GM19035 (cell line): ENCODE results near the gene TMEM92.
"Not testable (repeated sequence)": the region's sequence is repeated elsewhere in the genome, so short reads cannot be mapped to it uniquely, and the experiment has no call there.

ENCODE experiments used
- ATAC-seq: cut with Tn5 transposase; IDR thresholded peaks from one replicate; pipeline ENCODE4 v1.9.1; 2021; ENCODE audit not compliant: unreplicated experiment

Gene TMEM92

GRCh38 chr17:50261051-50261915 is 13.0 kb upstream of the TMEM92 start:
- ATAC-seq = no peak

DNA sequence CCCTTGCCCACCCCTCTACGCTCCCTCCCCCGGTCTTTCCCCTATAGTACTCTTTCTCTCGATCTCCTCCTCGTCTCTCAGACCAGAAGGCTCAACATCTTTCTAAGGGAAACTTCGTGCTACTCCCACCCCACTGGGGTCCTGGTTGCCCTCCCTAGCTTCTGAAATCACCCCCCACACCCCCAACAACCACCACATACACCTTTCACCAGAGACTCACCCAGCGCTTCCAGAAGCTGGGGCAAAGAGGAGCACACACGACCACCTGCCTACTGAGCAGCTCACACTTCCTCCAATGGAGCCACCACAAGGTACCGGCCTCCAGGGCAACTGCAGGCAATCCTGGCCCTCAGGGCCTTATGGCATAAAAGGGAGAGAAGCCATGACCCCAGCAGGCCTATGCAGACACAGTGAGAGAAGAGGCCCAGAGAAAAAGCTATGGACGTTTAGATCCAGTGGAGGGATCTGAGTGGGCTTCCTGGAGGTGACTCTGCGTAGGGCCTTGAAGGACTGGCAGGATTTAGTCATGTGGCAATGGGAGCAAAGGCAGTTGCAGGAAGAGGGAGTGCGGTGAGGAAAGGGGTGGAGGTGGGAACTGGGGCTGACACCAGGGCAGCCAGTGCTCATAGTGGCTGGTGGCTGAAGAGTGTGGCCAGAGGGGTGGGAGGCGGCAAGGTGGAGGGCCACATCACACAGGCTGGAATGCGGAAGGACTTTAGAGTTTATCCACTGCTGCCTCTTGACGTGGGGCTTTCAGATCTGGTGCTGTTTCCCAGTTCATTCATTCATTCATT is 12.1 kb upstream of the TMEM92 start:
- ATAC-seq = no peak

- no peak for ATAC-seq
Observed at GRCh38 chr17:50263331-50264262, 10.7 kb upstream of the TMEM92 start.

DNA sequence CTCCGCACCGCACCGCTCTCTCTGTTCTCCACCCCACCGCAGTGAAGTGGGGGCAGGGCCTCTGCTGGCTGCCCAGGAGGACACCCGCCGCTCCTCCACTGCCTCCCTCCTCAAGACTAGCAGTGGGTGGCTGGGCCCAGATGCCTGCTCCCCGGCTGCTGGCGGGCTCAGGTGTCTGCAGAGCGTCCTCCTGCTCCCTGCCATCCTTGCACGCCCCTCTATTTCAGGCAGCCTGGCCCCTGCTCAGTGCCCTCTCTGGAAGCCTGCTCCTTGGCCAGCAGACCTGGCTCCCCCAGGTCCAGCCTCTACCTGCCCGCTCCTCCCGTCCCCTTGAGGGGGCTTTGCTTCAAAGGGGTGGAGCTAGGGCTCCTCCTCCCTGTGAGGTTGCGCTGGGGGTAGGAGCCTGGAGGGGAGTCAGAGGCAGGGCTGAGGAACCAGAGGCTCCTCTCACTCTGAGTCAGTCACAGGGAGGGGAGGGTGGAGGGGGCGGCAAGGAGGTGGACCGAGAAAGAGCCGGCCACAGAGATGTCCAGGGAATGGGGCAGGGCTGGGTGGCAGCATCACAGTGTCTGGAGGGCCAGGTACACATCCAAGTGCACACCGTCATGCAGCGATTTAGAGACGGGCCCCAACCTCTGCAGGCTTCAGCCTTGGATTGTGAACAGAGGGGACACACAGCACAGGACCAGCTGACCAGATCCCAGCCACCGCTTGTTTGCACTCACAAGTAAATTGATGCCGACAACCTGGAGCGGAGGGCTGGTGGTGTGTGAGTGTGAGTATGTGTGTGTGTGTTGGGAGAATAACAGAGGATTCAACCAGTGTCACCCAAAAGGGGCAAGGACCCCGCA is 9.8 kb upstream of the TMEM92 start:
- ATAC-seq = no peak

DNA sequence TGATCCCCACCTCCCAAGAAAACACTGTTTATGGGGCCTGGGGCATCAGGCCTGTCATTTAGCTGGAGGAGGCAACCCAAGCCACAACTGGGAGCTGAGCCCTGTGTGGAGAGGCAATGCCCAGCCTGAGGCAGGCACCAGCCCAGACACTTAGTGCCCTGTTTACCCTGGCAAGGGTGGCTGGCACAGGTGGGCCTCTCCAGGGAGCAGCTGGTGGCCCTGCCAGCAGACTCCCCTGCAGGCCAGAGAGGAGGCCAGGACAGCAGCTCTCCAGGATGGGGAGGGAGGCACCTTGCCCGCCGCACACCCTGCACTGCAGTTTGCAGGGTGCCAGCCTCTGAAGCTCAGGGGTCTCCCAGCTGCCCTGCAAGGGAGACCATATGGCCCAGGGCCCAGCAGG is 9.1 kb upstream of the TMEM92 start:
- ATAC-seq = no peak

- ATAC-seq = no peak
Observed at GRCh38 chr17:50265690-50266315, 8.5 kb upstream of the TMEM92 start.

DNA sequence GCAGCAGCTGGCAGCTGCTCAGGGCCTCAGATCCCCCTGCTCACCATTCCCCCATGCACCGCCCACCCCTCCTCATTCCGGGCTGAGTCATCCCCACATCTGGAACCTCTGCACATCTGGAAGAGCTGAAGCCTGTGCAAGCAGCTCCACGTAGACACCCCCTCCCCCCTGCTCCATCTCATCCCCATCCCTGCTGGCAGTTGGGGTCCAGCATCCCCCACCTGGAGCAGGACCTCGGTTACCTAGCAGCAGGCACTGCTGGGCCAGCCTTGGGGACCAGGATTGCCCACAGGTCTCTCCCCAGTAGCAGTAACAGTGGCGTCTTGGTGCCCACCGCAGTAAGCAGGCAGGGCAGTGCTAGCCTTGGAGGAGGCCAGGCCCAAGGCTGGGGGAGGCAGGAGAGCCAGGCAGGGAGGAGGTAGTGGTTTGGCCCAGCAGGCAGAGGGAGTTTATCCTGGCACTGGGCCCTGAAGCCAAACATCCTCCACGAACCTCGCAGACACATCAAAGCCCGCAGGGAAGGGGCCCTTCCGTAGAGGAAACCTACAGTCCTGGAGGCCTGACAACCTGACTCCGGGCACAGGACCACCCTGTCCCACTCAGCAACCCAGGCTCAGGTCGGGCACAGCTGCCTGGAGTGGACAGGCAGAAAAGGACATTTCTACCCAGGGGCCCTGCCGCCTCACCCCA is 7.7 kb upstream of the TMEM92 start:
- ATAC-seq = no peak

DNA sequence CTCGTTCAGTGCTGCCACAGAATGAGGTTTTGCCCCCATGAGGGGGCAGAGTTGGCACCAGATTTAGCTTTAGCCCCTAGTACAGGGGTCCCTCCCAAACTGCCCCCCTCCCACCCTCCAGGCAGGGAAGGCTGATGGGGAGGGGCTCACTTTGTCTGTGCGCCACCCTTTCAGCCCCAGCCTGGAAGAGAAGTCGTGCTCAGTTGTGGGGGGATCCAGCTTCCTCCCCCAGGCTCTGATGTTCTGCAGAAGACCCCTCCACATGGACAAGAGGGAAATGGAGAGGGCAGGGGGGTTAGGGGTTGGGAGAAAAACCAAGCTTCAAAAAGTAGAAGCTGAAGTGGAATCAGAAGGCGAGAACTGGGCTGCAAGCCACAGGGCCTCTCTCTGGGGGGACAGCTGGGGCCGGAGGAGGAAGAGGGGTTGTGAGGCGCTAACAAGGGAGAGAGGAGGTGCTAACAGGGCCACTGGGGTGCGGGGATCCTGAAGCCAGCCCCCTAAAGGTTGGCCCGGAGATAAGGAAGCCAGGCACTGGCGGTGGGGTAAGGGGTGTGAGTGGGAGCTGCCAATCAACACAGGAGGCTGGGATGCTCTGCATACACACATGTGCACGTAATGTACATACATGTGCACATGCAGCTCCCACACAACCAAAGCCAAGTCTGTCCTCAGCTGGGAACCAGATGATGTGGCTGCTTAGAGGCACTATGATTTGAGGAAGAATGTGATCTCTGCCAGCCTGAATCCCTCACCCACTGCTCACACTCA is 7.0 kb upstream of the TMEM92 start:
- ATAC-seq = no peak

DNA sequence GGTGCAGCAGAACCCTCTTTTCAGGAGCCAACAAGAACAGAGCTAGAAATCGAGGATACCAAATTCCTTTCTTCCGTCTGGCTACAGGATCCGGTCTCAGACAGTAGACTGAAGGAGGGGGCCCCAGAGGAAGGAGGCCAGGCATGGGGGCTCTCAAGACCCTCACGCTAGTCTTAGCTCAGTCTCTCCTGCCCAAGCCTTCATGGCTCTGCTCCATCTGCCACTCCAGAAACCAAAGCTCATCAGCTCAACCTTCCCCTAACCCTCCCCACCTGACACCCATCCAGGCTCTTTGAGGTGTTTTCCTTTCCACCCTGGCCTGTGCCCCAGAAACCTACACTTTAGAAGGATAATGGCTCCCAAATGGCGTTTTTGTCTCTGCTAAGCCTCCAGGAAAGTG is 6.2 kb upstream of the TMEM92 start:
- ATAC-seq = no peak

GRCh38 chr17:50268743-50269275 is 5.5 kb upstream of the TMEM92 start:
- ATAC-seq = no peak

DNA sequence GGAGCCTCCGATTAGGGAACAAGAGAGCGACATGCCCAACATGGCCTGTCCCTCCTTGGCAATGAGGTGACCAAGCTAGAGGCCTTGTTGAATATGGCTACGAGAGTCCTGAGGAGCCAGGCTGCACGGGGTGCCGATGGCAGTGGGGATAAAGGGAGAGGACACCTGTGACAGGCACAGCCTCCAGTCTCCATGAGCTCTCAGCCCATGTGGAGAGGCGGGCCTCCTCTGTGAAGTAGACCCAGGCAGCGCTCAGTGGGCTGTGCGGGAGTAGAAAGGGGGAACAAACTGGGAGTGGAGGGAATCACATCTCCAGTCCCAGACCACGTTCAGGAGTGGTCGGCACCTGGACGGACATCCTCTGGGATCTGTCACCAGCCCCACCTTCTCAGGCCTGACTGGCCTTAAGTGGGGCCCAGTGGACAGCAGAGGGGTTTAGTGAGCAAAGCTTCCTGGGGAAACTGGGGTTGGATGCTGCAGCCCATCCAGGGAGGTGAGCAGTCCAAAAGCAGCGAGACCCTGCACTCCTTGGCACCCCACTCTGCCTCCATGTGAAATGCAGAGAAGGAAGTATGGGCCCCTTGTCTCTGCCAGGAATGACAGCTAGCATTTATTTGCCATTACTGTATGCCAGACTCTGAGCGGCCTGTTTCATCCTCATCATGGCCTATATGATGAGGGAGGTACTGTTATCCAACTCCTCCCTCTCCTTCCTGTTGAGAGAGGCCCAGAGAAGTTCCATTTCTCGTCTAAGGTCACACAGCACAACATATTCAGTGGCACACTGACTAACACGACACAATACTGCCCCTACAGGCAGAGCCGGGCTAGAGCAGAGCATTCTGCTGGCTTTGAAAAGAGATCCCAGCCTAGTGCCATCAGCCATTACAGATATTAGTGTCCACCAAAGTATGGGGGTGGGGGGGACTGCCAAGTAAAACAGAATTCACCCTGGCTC is 4.5 kb upstream of the TMEM92 start:
- ATAC-seq = no peak

DNA sequence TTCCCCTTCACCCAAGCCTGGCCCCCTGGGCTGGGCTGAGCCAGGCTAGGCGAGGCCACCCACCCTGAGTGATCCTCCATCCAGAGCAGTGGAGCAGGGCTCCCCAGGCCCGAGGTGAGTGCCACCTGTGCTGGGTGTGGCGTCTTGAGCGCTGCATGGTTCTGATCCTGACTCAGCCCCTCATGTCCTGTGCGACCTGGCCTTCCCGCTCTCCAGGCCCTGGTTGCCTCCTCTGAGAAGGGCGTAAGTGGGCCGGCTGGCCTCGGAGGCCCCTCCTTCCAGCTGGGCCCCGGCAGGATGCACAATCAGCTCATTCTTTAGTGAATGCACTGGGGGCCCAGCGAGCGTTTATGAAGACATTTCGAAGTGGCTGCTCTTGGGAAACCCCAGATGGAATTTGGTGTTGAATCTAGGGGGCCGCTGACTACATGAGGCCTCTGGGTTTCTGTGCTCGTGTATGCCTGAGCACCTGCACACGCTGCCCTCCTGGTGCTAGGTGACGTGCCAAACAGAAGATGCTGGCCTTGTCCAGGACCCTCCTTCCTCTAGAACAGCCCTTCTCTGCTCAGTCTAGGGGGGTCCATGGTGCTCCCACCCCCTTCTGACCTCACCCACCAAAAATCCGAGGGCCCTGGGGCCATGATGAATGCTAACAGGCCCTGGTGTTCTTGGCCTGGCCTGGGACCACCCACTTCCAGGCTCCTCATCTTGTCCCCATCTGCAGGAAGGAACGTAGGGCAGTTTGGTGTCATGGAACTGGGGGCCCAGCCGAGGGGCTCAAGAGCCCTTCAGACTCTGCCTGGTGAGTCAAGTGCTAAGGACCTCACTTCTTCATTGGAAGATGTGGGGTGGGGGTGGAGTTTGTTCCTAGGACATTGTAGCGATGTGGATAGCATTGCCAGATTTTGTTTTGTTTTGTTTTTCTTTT is 3.6 kb upstream of the TMEM92 start:
- no peak for ATAC-seq

- not testable (repeated sequence) for ATAC-seq
Observed at GRCh38 chr17:50271363-50271750, 2.9 kb upstream of the TMEM92 start.

GRCh38 chr17:50272246-50272645 is 2.0 kb upstream of the TMEM92 start:
- ATAC-seq = no peak

- no peak for ATAC-seq
Observed at GRCh38 chr17:50272711-50273653, 1.3 kb upstream of the TMEM92 start.
